ENCODE measurements around the gene MRPS21. TPM values are rescaled to one million over a fixed set of nuclear protein-coding genes. Genes with fewer than 3 reads are reported as not detected.
A peak's percentile ranks its signal among the peaks of the same experiment; 100 is the strongest.

The MRPS21 gene
- total and polyA plus RNA-seq, 9 of the 15 experiments (the other 6 are each of a cell fraction or from before 2014, with no cell fraction given): 119 to 407 (median 149) TPM

GRCh38 chr1:150281221-150281757 is 12.4 kb upstream of the MRPS21 start (continued):
- TF ChIP-seq KLF13 (tag; IDR thresholded peaks at IDR 0.05; ENCODE audit: borderline replicate concordance, low read depth): no peak
- TF ChIP-seq REST (IDR thresholded peaks at IDR 0.05; ENCODE audit: borderline replicate concordance): peak; percentile 69; the same call in 1 of the 2 replicates
- no peak for TF ChIP-seq REST (CRISPR knock-in tag; IDR thresholded peaks at IDR 0.05; ENCODE audit: low read depth)
- TF ChIP-seq SREBF2 (CRISPR knock-in tag; IDR thresholded peaks at IDR 0.05): no peak
- TF ChIP-seq MLLT1 (IDR thresholded peaks at IDR 0.05): no peak
- TF ChIP-seq ARID1B (IDR thresholded peaks at IDR 0.05): no peak
- 0 out of 4 replicates have a peak, but pooled peaks of 1 of the 2 experiments have one; percentile 17 for TF ChIP-seq MAZ (CRISPR knock-in tag; conservative IDR thresholded peaks at IDR 0.05 in 1 of 2, IDR thresholded peaks at IDR 0.05 in 1 of 2)
- no peak for TF ChIP-seq PHTF2 (CRISPR knock-in tag; IDR thresholded peaks at IDR 0.05)
- no peak for TF ChIP-seq POLR2H (tag; IDR thresholded peaks at IDR 0.05; ENCODE audit: low read depth)
- 0 out of 2 replicates have a peak, but pooled peaks have one; percentile 29 for TF ChIP-seq CC2D1A (IDR thresholded peaks at IDR 0.05)
- TF ChIP-seq NUFIP1 (IDR thresholded peaks at IDR 0.05; ENCODE audit: partially characterized antibody): no peak
- TF ChIP-seq CREM (IDR thresholded peaks at IDR 0.05; ENCODE audit: low read depth): peak; percentile 26; the same call in 1 of the 2 replicates
- peak; percentile 86 for TF ChIP-seq ZNF384 (IDR thresholded peaks at IDR 0.05; ENCODE audit: low read depth, low read length)
- no peak for TF ChIP-seq C11orf30 (IDR thresholded peaks at IDR 0.05; ENCODE audit: low read depth)
- no peak for TF ChIP-seq ZNF436 (CRISPR knock-in tag; IDR thresholded peaks at IDR 0.05)
- no peak for TF ChIP-seq SMARCB1 (IDR thresholded peaks at IDR 0.05; ENCODE audit: insufficient read length, low read depth)
- TF ChIP-seq ZFP1 (CRISPR knock-in tag; IDR thresholded peaks at IDR 0.05): no peak
- no peak for TF ChIP-seq ZNF3 (CRISPR knock-in tag; IDR thresholded peaks at IDR 0.05)
- TF ChIP-seq MCM2 (IDR thresholded peaks at IDR 0.05; ENCODE audit: low read depth): no peak
- no peak for TF ChIP-seq NFE2 (IDR thresholded peaks at IDR 0.05; ENCODE audit: low read depth)
- TF ChIP-seq NFIX (CRISPR knock-in tag; IDR thresholded peaks at IDR 0.05; ENCODE audit: low read depth): no peak

Data from K562 (cell line).